GM23248 (cell line): Measurements from ENCODE around the gene TGFBR3L.

ENCODE experiments used
- EZH2 ChIP-seq: fragments of 200-600 bp; sonication (generic); IDR thresholded peaks from 2 replicates; pipeline ENCODE4 v1.6.1; 2018; ENCODE audit warnings: antibody characterized with exemption, mild to moderate bottlenecking; ENCODE audit not compliant: insufficient read depth, poor library complexity, severe bottlenecking
- EZH2phosphoT487 ChIP-seq: fragments of 200-600 bp; sonication (generic); IDR thresholded peaks from 2 replicates; pipeline ENCODE4 v1.6.1; 2018; ENCODE audit warnings: antibody characterized with exemption, moderate library complexity, mild to moderate bottlenecking, low read depth; ENCODE audit not compliant: insufficient read depth

- no peak for TF ChIP-seq EZH2phosphoT487
- TF ChIP-seq EZH2, result no peak
Measured at GRCh38 chr19:7927605-7928333, 13.1 kb downstream of the TGFBR3L start.
